AG09319 (cell line): Measurements from ENCODE around the gene LDB2.

Source experiments
- DNase-seq: peaks from one replicate; pipeline ENCODE4 v3.0.0-alpha.2; 2010; ENCODE audit warnings: low read depth; ENCODE audit errors: extremely low read depth
- CTCF ChIP-seq: IDR thresholded peaks from 2 replicates; pipeline ENCODE4 v1.5.1; 2011; ENCODE audit warnings: low read depth, mild to moderate bottlenecking, inconsistent platforms, low read length, moderate library complexity

The LDB2 gene

GRCh38 chr4:16720761-16721160 lies 177.7 kb downstream of the LDB2 start:
- TF ChIP-seq CTCF = no peak
- no peak for DNase-seq

GRCh38 chr4:16717266-16717970 lies 181.0 kb downstream of the LDB2 start:
- no peak for TF ChIP-seq CTCF
- no peak for DNase-seq

- DNase-seq = no peak
- TF ChIP-seq CTCF = no peak
Observed at GRCh38 chr4:16715482-16715881, 183.0 kb downstream of the LDB2 start.

GRCh38 chr4:16714191-16714590 lies 184.3 kb downstream of the LDB2 start:
- TF ChIP-seq CTCF = no peak
- DNase-seq = no peak

- no peak for DNase-seq
- TF ChIP-seq CTCF = no peak
Observed at GRCh38 chr4:16713696-16714095, 184.7 kb downstream of the LDB2 start.

GRCh38 chr4:16713271-16713670 lies 185.2 kb downstream of the LDB2 start:
- TF ChIP-seq CTCF = no peak
- DNase-seq = no peak

GRCh38 chr4:16710198-16710597 lies 188.2 kb downstream of the LDB2 start:
- no peak for TF ChIP-seq CTCF
- no peak for DNase-seq
